ENCODE measurements around the gene PEX11G. TPM values are rescaled to one million over a fixed set of nuclear protein-coding genes. Genes with fewer than 3 reads are reported as not detected.

The PEX11G gene
- total and polyA plus RNA-seq, 10 of the 15 experiments (the other 5 are each of a cell fraction or from before 2014, with no cell fraction given): 0.05 to 1.8 (median 0.73) TPM; not detected in 1

DNA sequence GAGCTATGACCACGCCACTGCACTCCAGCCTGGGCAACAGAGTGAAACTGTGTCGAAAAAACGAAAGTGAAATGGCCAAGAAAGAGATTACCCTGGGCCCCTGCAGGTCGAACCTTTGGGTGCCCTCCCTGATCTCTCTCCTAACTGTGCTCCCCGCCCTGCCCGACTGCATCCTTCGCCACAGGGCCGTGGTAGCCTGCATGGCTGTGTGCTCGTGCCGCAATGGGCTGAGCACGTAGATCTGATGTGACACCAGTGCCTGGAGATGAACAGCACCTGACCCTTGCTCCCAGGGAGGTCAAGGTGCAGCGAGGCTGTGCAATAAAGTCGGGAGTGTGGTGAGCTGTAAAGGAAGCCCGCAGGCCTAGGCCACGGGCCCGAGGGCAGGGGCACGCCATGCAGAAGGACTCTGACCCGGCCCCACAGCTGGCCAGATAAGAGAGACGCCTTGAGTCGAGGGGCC, 60.2 kb downstream of the PEX11G start:
- peak; percentile 66 for ATAC-seq
- in situ Hi-C loops (cut with MboI): no loop called here
- BruUV-seq (replicated peaks): no TSS peak
- H4K20me1 ChIP-seq (ENCODE audit: control insufficient read depth, insufficient read depth): no peaks in the 10 kb centered on the region
- H3K27ac ChIP-seq (ENCODE audit: control insufficient read depth, insufficient read depth): peak overlapping the region; percentile 74; the same call in 1 of the 2 replicates
- CTCF ChIA-PET: no interaction called here
- peaks cover 26% of the 10 kb centered on the region for H3K4me1 ChIP-seq (ENCODE audit: control insufficient read depth, insufficient read depth, low read length)
- peaks cover 17% of the 10 kb centered on the region for H3K79me2 ChIP-seq (ENCODE audit: control insufficient read depth, insufficient read depth, low read length)
- SMC1A ChIA-PET (ENCODE audit: uncharacterized antibody, unreplicated experiment): interaction anchor here (0.8 kb wide), 1 partner anchor 95 kb away, joined by 4 read pairs; no protein-coding TSS in a partner anchor
- intact Hi-C loops (cut with micrococcal nuclease; ENCODE audit: unreplicated experiment): no loop called here
- peaks cover 2 to 15% of the 10 kb centered on the region in 2 experiments for H3K36me3 ChIP-seq (ENCODE audit: control insufficient read depth in 2 of 2, insufficient read depth in 2 of 2, low read length in 1 of 2)
- no peaks in the 10 kb centered on the region for H3K27me3 ChIP-seq (replicated peaks in 1 of 2; ENCODE audit: control insufficient read depth in 2 of 2, insufficient read depth in 2 of 2, low read length in 1 of 2)
- no peak overlapping the region for H3K4me3 ChIP-seq
- WGBS (ENCODE audit: insufficient coverage, insufficient replicate concordance, low lambda C conversion rate, missing lambda C conversion rate): 67% methylated on average over 19 of the region's 20 CpGs
- RAD21 ChIA-PET (ENCODE audit: unreplicated experiment): no interaction called here
- H2AFZ ChIP-seq (ENCODE audit: control insufficient read depth, low read depth, low read length): no peak overlapping the region
- DNase-seq (ENCODE audit: low read depth, low spot score): no peak
- no peak for FAIRE-seq
- H3K9me3 ChIP-seq (replicated peaks; ENCODE audit: control insufficient read depth, insufficient read depth, low read length): no peaks in the 10 kb centered on the region
- no peak for TF ChIP-seq CHD2 (IDR thresholded peaks at IDR 0.05; ENCODE audit: borderline replicate concordance, low read depth, low read length)
- TF ChIP-seq, protein P1, sequence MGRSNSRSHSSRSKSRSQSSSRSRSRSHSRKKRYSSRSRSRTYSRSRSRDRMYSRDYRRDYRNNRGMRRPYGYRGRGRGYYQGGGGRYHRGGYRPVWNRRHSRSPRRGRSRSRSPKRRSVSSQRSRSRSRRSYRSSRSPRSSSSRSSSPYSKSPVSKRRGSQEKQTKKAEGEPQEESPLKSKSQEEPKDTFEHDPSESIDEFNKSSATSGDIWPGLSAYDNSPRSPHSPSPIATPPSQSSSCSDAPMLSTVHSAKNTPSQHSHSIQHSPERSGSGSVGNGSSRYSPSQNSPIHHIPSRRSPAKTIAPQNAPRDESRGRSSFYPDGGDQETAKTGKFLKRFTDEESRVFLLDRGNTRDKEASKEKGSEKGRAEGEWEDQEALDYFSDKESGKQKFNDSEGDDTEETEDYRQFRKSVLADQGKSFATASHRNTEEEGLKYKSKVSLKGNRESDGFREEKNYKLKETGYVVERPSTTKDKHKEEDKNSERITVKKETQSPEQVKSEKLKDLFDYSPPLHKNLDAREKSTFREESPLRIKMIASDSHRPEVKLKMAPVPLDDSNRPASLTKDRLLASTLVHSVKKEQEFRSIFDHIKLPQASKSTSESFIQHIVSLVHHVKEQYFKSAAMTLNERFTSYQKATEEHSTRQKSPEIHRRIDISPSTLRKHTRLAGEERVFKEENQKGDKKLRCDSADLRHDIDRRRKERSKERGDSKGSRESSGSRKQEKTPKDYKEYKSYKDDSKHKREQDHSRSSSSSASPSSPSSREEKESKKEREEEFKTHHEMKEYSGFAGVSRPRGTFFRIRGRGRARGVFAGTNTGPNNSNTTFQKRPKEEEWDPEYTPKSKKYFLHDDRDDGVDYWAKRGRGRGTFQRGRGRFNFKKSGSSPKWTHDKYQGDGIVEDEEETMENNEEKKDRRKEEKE (IDR thresholded peaks at IDR 0.05): no peak
- TF ChIP-seq NR2F1 (conservative IDR thresholded peaks at IDR 0.05): 0 out of 2 replicates have a peak, but pooled peaks have one; percentile 30
- TF ChIP-seq POLR2A (IDR thresholded peaks at IDR 0.05; ENCODE audit: low read depth, low read length): 0 out of 2 replicates have a peak, but pooled peaks have one; percentile 35
- TF ChIP-seq SUPT20H (IDR thresholded peaks at IDR 0.05; ENCODE audit: borderline replicate concordance, control insufficient read depth, low read depth, low read length): no peak
- peak overlapping the region; percentile 48 for H3K4me2 ChIP-seq (ENCODE audit: control insufficient read depth, insufficient read depth)
- H3K9ac ChIP-seq (ENCODE audit: control insufficient read depth, insufficient read depth, low read length): no peak overlapping the region
- POLR2A ChIA-PET: no interaction called here

All from GM12878 (cell line).